IgD-negative memory B cell (primary cell): ENCODE results near the gene DLK2. TPM values are rescaled to one million over a fixed set of nuclear protein-coding genes. Genes with fewer than 3 reads are reported as not detected.
A peak's percentile ranks its signal among the peaks of the same experiment; 100 is the strongest.
"Not testable (repeated sequence)": the region's sequence is repeated elsewhere in the genome, so short reads cannot be mapped to it uniquely, and the experiment has no call there.

Experiments used
- H3K27ac Mint-ChIP-seq, 3 donors: one replicate each; pipeline ENCODE4 v1.8.0; 2020 to 2022; ENCODE audit warnings: mild to moderate bottlenecking in 3 of 3, mixed read lengths in 3 of 3, moderate library complexity in 1 of 3
- H3K27me3 Mint-ChIP-seq: one replicate; pipeline ENCODE4 v1.8.0; 2021; ENCODE audit warnings: mixed read lengths
- H3K36me3 Mint-ChIP-seq: one replicate; pipeline ENCODE4 v1.8.0; 2020; ENCODE audit warnings: mild to moderate bottlenecking, mixed read lengths
- H3K4me1 Mint-ChIP-seq, 3 donors: one replicate each; pipeline ENCODE4 v1.8.0; 2020 to 2022; ENCODE audit warnings: mixed read lengths in 3 of 3, mild to moderate bottlenecking in 1 of 3
- H3K4me3 Mint-ChIP-seq, 4 donors: one replicate each; pipeline ENCODE4 v1.8.0; 2020 to 2022; ENCODE audit warnings: mild to moderate bottlenecking in 4 of 4, mixed read lengths in 4 of 4, moderate library complexity in 3 of 4
- H3K9me3 Mint-ChIP-seq, 3 donors: one replicate each; pipeline ENCODE4 v1.8.0; 2020 to 2021; ENCODE audit warnings: mixed read lengths in 3 of 3, mild to moderate bottlenecking in 1 of 3
- polyA plus RNA-seq: library from polyadenylated mRNA; unstranded; fragments of 300-500 nt; fragmentation: Illumina TruSeq; gene quantifications from one replicate; pipeline ENCODE4 v1.2.3, GENCODE V29; 2021

DLK2 gene, protein sequence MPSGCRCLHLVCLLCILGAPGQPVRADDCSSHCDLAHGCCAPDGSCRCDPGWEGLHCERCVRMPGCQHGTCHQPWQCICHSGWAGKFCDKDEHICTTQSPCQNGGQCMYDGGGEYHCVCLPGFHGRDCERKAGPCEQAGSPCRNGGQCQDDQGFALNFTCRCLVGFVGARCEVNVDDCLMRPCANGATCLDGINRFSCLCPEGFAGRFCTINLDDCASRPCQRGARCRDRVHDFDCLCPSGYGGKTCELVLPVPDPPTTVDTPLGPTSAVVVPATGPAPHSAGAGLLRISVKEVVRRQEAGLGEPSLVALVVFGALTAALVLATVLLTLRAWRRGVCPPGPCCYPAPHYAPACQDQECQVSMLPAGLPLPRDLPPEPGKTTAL
- not detected for polyA plus RNA-seq

GRCh38 chr6:43455531-43456428 lies at the start of gene DLK2:
Gene DLK2 (minus strand): TSS chr6:43455548. CDS start chr6:43454825, 723 bp downstream.
- peak within 1 kb of the TSS in 2 of 3 donors; percentile 71 to 73 for H3K27ac Mint-ChIP-seq
- peaks cover 0 to 9% (median 7%) of the 10 kb centered on the region in 3 donors for H3K4me1 Mint-ChIP-seq
- peak within 1 kb of the TSS; percentile 18 to 95 (median 90) for H3K4me3 Mint-ChIP-seq
- peaks cover 10% of the 10 kb centered on the region for H3K27me3 Mint-ChIP-seq
- no peaks in the 10 kb centered on the region for H3K9me3 Mint-ChIP-seq
- H3K36me3 Mint-ChIP-seq: peaks cover 5% of the 10 kb centered on the region

- Mint-ChIP-seq H3K4me3 (peak overlapping the region in 1 of 4 donors; percentile 58), H3K4me1 (peaks cover 0 to 3% (median 2%) of the 10 kb centered on the region in 3 donors), H3K9me3 (no peaks in the 10 kb centered on the region), H3K36me3 (peaks cover 1% of the 10 kb centered on the region), H3K27ac (peak overlapping the region in 2 of 3 donors; percentile 3 to 24), H3K27me3 (peaks cover 5% of the 10 kb centered on the region)
Observed at GRCh38 chr6:43503443-43503842, 48.1 kb upstream of the DLK2 start.

DNA sequence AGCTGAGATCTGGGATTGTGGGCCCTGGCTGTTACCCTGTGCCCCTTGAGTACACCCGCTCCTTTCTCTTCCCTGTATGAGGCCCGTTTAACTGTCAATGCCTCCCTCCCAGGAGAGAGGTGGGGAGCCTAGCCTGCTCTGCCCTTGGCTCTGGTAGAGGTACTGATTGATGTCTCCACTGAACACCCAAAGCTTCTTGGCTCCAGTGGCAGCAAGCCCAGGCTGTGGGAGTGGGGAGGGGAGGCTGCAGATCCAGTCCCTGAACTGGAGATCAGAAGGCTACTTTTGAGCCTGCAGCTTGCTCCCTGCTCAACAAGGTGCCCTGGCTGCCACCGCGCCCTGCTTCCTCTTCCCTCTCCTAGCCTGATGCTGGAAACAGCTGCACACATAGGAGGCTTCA lies 47.3 kb upstream of the DLK2 start:
- no peak overlapping the region for H3K27ac Mint-ChIP-seq
- peaks cover 0 to 3% (median 2%) of the 10 kb centered on the region in 3 donors for H3K4me1 Mint-ChIP-seq

DNA sequence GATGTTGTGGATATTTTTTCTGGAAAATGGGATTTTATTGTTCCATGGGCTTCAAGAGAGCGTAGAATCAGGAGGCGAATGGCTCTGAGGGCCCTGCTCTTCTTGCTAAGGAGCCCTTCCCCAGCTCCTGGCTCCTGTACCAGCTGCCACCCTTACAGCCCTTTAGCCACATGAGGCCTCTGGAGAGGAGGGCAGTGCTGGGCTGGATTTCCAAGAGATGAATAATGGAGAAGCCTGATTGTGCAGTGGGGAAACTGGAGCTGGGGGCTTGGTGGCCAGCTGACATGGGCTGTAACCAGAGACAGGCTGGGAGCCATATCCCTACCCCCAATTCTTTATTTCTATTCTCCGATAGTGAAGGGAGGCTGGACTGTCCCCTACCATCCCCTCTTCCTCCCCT lies 45.6 kb upstream of the DLK2 start:
- H3K4me1 Mint-ChIP-seq: no peaks in the 10 kb centered on the region
- H3K4me3 Mint-ChIP-seq: no peak overlapping the region
- H3K9me3 Mint-ChIP-seq: no peaks in the 10 kb centered on the region
- H3K27me3 Mint-ChIP-seq: no peaks in the 10 kb centered on the region
- no peak overlapping the region for H3K27ac Mint-ChIP-seq
- peaks cover 1% of the 10 kb centered on the region for H3K36me3 Mint-ChIP-seq

More for the DNA sequence above, 47.3 kb upstream of the DLK2 start:
- Mint-ChIP-seq H3K9me3 (no peaks in the 10 kb centered on the region), H3K4me3 (no peak overlapping the region), H3K36me3 (peaks cover 1% of the 10 kb centered on the region), H3K27me3 (peaks cover 1% of the 10 kb centered on the region)

DNA sequence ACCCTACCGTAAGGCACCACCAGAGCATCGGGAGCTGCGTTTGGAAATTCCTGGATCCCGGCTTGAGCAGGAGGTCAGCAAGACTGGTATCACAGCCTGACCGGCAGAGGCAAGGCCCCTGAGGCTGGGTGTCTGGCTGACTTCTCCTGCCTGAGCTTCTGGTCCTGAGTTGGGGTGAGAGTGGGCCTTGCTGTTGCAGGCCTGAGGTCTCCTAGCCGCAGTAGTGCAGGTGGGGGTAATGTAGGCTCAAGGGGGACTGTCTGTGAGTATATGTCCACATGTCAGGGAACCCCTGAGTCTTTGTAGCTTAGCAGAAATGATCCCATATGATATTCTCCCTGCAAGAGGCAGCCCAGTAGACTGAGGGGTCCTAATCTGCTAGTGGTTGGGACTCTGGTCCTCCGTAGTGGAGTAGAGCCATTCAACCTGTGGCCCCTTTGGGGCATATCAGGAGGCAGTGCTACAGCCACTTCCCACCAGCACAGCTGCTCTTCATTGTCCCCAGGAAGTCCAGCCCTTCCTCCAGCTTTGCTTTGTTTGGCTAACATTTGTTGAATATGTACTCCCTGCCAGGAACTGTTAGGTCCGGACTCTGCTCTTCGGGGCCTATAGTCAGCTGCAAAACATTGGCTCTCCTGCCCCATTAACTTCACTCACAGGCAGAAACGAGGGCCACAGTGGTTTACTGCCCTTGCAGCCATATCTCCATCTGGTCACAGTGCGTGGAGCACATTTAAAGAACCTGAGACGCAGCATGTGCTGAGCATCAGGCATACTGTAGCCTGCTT lies 43.9 kb upstream of the DLK2 start:
- H3K4me1 Mint-ChIP-seq: peaks cover 0 to 3% (median 2%) of the 10 kb centered on the region in 3 donors
- H3K4me3 Mint-ChIP-seq: peak overlapping the region in 1 of 4 donors; percentile 49
- no peaks in the 10 kb centered on the region for H3K27me3 Mint-ChIP-seq
- H3K27ac Mint-ChIP-seq: no peak overlapping the region
- H3K9me3 Mint-ChIP-seq: no peaks in the 10 kb centered on the region
- peaks cover 1% of the 10 kb centered on the region for H3K36me3 Mint-ChIP-seq

DNA sequence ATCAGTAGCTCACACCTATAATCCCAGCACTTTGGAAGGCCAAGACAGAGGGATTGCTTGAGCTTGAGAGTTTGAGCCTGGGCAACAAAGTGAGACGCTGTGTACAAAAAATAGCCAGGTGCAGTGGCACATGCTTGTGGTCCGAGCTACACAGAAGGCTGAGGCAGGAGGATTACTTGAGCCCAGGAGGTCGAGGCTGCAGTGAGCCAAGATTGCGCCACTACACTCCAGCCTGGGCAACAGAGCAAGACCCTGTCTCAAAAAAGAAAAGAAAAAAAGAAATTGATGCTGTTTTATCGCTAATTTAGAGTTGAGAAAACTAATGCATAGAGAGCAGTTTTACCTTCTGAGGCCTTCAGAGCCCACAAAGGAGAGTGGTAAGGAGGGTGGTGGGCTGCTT lies 42.9 kb upstream of the DLK2 start:
- H3K9me3 Mint-ChIP-seq, H3K27me3 Mint-ChIP-seq, H3K36me3 Mint-ChIP-seq, H3K4me1 Mint-ChIP-seq, H3K4me3 Mint-ChIP-seq, H3K27ac Mint-ChIP-seq: not testable (repeated sequence)

DNA sequence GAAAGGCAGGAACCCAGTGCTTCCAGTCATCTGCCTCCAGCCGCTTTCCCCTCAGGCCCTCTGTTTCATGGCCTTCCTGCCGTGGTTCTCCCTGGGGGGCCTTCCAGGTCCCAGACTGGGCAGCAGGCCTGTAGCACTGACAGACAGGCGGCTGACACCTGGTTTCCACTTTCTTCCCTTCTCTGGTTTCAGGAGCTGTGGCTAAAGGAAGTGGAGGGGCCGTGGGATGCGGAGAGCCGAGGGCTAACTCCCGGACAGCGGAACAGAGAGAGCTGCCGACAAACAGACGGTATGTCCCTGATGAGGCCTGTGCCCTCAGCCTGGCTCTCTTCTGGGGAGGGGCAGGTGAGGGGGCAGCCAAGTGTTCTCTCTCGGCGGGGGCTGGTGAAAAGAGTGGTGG lies 42.3 kb upstream of the DLK2 start:
- Mint-ChIP-seq H3K4me1 (peaks cover 0 to 3% (median 2%) of the 10 kb centered on the region in 3 donors), H3K9me3 (no peaks in the 10 kb centered on the region), H3K36me3 (peaks cover 1% of the 10 kb centered on the region), H3K27ac (no peak overlapping the region), H3K27me3 (no peaks in the 10 kb centered on the region), H3K4me3 (no peak overlapping the region)

DNA sequence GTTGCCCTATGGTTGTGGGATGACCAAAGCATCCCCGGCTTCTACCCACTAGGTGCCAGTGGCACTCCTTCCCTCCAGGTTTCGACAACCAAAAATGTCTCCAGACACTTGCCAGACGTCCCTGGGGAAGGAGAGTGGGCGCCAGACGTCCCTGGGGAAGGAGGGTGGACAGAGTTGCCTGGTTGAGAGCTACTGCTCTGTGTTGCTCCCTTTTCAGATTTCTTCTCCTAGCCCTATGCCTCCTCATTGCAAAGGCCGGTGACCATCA lies 41.7 kb upstream of the DLK2 start:
- no peaks in the 10 kb centered on the region for H3K27me3 Mint-ChIP-seq
- H3K36me3 Mint-ChIP-seq: peaks cover 1% of the 10 kb centered on the region
- H3K4me1 Mint-ChIP-seq: peaks cover 0 to 5% (median 3%) of the 10 kb centered on the region in 3 donors
- no peak overlapping the region for H3K4me3 Mint-ChIP-seq
- H3K27ac Mint-ChIP-seq: peak overlapping the region in 1 of 3 donors; percentile 39
- no peaks in the 10 kb centered on the region for H3K9me3 Mint-ChIP-seq

GRCh38 chr6:43496370-43497128 lies 41.2 kb upstream of the DLK2 start:
- no peaks in the 10 kb centered on the region for H3K9me3 Mint-ChIP-seq
- H3K4me1 Mint-ChIP-seq: peaks cover 0 to 5% (median 3%) of the 10 kb centered on the region in 3 donors
- peaks cover 1% of the 10 kb centered on the region for H3K36me3 Mint-ChIP-seq
- H3K27ac Mint-ChIP-seq: no peak overlapping the region
- H3K4me3 Mint-ChIP-seq: no peak overlapping the region
- H3K27me3 Mint-ChIP-seq: no peaks in the 10 kb centered on the region

DNA sequence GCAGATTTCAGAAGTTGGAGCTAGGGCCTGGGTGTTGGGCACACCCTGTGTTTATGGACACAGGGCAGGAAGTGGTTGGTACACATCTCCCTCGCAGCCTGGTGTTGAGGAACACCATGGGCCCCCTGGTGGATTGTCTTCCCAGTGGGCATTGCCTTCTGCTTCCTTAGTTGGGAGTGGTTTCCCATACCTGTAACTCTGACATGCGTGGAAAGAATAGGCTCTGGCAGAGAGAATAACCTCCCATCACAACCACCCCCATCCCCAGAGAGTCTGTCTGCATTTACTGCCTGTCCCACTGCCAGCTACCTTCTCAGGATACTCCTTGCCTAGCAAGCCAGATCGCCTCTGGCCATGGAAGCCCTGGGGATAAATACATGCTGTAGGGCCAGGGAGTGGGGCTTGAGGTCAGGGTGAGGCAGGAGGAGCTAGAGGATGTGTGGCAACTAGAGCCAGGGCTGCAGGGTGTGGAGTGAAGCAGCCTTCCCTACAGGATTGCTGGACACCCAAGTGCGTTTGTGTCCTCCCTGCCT lies 40.1 kb upstream of the DLK2 start:
- Mint-ChIP-seq H3K9me3 (no peaks in the 10 kb centered on the region), H3K4me1 (peaks cover 0 to 5% (median 3%) of the 10 kb centered on the region in 3 donors), H3K36me3 (no peaks in the 10 kb centered on the region), H3K27me3 (no peaks in the 10 kb centered on the region), H3K4me3 (no peak overlapping the region), H3K27ac (peak overlapping the region in 1 of 3 donors; percentile 16)

GRCh38 chr6:43494766-43495165 lies 39.4 kb upstream of the DLK2 start:
- Mint-ChIP-seq H3K27ac (peak overlapping the region in 1 of 3 donors; percentile 16), H3K4me3 (no peak overlapping the region), H3K4me1 (peaks cover 0 to 5% (median 5%) of the 10 kb centered on the region in 3 donors), H3K36me3 (no peaks in the 10 kb centered on the region), H3K9me3 (no peaks in the 10 kb centered on the region), H3K27me3 (no peaks in the 10 kb centered on the region)

DNA sequence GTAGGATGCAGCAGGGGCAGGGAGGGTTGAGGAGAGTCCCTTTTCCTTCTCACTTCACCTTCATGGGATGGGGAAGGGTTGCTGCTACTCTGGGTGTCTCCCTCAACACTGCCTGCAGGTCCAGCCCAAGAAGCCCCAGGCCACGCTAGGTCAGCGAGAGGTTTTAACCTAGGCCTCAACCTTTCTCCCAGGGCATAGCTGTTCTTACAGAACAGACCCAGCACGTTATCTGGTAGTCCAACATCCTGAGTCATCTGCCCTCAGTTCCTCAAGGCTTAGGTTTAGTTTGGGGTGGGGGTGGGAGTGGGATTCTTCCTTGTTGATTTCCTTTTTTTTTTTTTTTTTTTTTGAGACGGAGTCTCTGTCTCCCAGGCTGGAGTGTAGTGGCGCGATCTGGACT lies 39.0 kb upstream of the DLK2 start:
- no peaks in the 10 kb centered on the region for H3K9me3 Mint-ChIP-seq
- H3K36me3 Mint-ChIP-seq: no peaks in the 10 kb centered on the region
- H3K27me3 Mint-ChIP-seq: no peaks in the 10 kb centered on the region
- H3K4me1 Mint-ChIP-seq: peaks cover 0 to 5% (median 5%) of the 10 kb centered on the region in 3 donors
- H3K27ac Mint-ChIP-seq: no peak overlapping the region
- no peak overlapping the region for H3K4me3 Mint-ChIP-seq

DNA sequence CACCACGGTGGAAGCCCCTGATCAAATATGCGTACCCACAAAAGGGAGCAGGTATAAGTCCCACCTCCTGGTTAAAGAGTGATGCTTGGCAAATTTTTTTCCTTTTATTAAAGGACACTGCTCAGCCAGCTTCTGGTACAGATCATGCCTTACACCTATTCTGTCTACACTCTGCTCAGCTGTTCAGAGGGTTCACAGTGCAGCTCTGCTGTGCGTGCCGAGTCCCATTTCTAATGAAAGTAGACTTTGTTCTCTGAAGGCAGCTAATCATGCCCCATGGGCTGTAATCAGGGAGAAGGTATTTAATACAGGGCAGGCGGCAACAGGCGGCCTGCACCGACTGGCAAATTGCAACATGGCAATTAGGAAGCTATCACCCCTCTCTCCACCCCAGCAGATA lies 38.5 kb upstream of the DLK2 start:
- no peaks in the 10 kb centered on the region for H3K27me3 Mint-ChIP-seq
- peaks cover 3% of the 10 kb centered on the region for H3K36me3 Mint-ChIP-seq
- H3K27ac Mint-ChIP-seq: no peak overlapping the region
- no peaks in the 10 kb centered on the region for H3K9me3 Mint-ChIP-seq
- peaks cover 0 to 8% (median 5%) of the 10 kb centered on the region in 3 donors for H3K4me1 Mint-ChIP-seq
- no peak overlapping the region for H3K4me3 Mint-ChIP-seq

DNA sequence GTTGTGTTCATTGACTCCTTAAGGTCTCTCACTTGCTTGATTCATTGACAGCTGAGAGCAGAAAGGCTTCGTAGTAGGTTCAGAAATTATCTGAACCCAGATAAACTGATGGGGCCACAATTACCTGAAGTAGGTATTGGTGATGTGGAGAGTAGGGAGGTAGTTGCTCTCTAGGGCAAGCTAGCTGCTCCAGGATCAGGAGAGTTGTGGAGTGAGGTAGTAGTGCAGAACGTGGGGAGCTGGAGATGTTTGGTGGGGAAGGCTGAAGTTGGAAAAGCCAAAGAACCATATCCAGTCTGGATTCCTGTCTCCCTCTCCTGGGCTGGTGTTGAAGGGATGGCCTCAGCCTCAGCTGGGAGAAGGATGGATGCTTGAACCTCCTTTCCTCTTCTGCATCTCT lies 37.9 kb upstream of the DLK2 start:
- Mint-ChIP-seq H3K36me3 (peaks cover 4% of the 10 kb centered on the region), H3K9me3 (no peaks in the 10 kb centered on the region), H3K4me1 (peaks cover 0 to 8% (median 5%) of the 10 kb centered on the region in 3 donors), H3K27ac (peak overlapping the region in 1 of 3 donors; percentile 59), H3K27me3 (no peaks in the 10 kb centered on the region), H3K4me3 (no peak overlapping the region)
